Measurements from ENCODE around the gene SREBF1.

SREBF1 gene

GRCh38 chr17:17822616-17823015 lies 14.2 kb downstream of the SREBF1 start:
- peak; percentile 51 for DNase-seq

- DNase-seq = peak; percentile 84
Measured at GRCh38 chr17:17822189-17822588, 14.6 kb downstream of the SREBF1 start.

GRCh38 chr17:17820463-17821158 lies 16.2 kb downstream of the SREBF1 start:
- DNase-seq = no peak

- DNase-seq = no peak
Measured at GRCh38 chr17:17820046-17820445, 16.7 kb downstream of the SREBF1 start.

- DNase-seq = peak; percentile 93
Measured at GRCh38 chr17:17819561-17819995, 17.2 kb downstream of the SREBF1 start.

- DNase-seq = no peak
Measured at GRCh38 chr17:17819111-17819510, 17.7 kb downstream of the SREBF1 start.

- DNase-seq = peak; percentile 61
Measured at GRCh38 chr17:17818088-17818526, 18.7 kb downstream of the SREBF1 start.

- no peak for DNase-seq
Measured at GRCh38 chr17:17817552-17817947, 19.2 kb downstream of the SREBF1 start.

- DNase-seq = no peak
Measured at GRCh38 chr17:17816831-17817551, 19.8 kb downstream of the SREBF1 start.

- DNase-seq = no peak
Measured at GRCh38 chr17:17816240-17816814, 20.5 kb downstream of the SREBF1 start.

- no peak for DNase-seq
Measured at GRCh38 chr17:17815436-17816200, 21.2 kb downstream of the SREBF1 start.

GRCh38 chr17:17815062-17815406 lies 21.8 kb downstream of the SREBF1 start:
- no peak for DNase-seq

GRCh38 chr17:17814162-17815061 lies 22.4 kb downstream of the SREBF1 start:
- no peak for DNase-seq

- no peak for DNase-seq
Measured at GRCh38 chr17:17813725-17814095, 23.1 kb downstream of the SREBF1 start.

GRCh38 chr17:17813055-17813724 lies 23.6 kb downstream of the SREBF1 start:
- no peak for DNase-seq

- peak; percentile 61 for DNase-seq
Measured at GRCh38 chr17:17812211-17813054, 24.4 kb downstream of the SREBF1 start.

GRCh38 chr17:17811381-17812210 lies 25.2 kb downstream of the SREBF1 start:
- no peak for DNase-seq

- DNase-seq = no peak
Measured at GRCh38 chr17:17810895-17811248, 25.9 kb downstream of the SREBF1 start.

- no peak for DNase-seq
Measured at GRCh38 chr17:17810084-17810894, 26.5 kb downstream of the SREBF1 start.

All from RPMI8226 (cell line).